Measurements from ENCODE around the gene TRIML1.

Gene TRIML1, protein sequence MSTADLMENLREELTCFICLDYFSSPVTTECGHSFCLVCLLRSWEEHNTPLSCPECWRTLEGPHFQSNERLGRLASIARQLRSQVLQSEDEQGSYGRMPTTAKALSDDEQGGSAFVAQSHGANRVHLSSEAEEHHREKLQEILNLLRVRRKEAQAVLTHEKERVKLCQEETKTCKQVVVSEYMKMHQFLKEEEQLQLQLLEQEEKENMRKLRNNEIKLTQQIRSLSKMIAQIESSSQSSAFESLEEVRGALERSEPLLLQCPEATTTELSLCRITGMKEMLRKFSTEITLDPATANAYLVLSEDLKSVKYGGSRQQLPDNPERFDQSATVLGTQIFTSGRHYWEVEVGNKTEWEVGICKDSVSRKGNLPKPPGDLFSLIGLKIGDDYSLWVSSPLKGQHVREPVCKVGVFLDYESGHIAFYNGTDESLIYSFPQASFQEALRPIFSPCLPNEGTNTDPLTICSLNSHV

GRCh38 chr4:188139141-188139540, at the start of gene TRIML1:
Gene TRIML1, plus strand, starts transcription at chr4:188139441. Its CDS starts 118 bp downstream, at chr4:188139559.
- no peaks in the 10 kb centered on the region for H3K79me2 ChIP-seq (ENCODE audit: insufficient read depth, low read depth)
- H3K27ac ChIP-seq = no peak within 1 kb of the TSS
- H3K27me3 ChIP-seq (ENCODE audit: insufficient read depth, low read depth) = no peaks in the 10 kb centered on the region
- H3K4me1 ChIP-seq (ENCODE audit: low read depth, poor library complexity, severe bottlenecking) = no peaks in the 10 kb centered on the region
- H3K9ac ChIP-seq = no peak within 1 kb of the TSS
- no peak within 1 kb of the TSS for H3K4me3 ChIP-seq (IDR thresholded peaks at IDR 0.05; ENCODE audit: insufficient read depth, low read depth, low read length)
- H3K36me3 ChIP-seq (ENCODE audit: insufficient read depth) = no peaks in the 10 kb centered on the region
- TF ChIP-seq, protein P1, sequence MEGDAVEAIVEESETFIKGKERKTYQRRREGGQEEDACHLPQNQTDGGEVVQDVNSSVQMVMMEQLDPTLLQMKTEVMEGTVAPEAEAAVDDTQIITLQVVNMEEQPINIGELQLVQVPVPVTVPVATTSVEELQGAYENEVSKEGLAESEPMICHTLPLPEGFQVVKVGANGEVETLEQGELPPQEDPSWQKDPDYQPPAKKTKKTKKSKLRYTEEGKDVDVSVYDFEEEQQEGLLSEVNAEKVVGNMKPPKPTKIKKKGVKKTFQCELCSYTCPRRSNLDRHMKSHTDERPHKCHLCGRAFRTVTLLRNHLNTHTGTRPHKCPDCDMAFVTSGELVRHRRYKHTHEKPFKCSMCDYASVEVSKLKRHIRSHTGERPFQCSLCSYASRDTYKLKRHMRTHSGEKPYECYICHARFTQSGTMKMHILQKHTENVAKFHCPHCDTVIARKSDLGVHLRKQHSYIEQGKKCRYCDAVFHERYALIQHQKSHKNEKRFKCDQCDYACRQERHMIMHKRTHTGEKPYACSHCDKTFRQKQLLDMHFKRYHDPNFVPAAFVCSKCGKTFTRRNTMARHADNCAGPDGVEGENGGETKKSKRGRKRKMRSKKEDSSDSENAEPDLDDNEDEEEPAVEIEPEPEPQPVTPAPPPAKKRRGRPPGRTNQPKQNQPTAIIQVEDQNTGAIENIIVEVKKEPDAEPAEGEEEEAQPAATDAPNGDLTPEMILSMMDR (conservative IDR thresholded peaks at IDR 0.05; ENCODE audit: low read depth, low read length) = no peak
- H4K20me1 ChIP-seq (ENCODE audit: insufficient read depth) = no peaks in the 10 kb centered on the region
- no peak within 1 kb of the TSS for H3K4me2 ChIP-seq
- H2AFZ ChIP-seq (ENCODE audit: low read depth) = no peak within 1 kb of the TSS

DNA sequence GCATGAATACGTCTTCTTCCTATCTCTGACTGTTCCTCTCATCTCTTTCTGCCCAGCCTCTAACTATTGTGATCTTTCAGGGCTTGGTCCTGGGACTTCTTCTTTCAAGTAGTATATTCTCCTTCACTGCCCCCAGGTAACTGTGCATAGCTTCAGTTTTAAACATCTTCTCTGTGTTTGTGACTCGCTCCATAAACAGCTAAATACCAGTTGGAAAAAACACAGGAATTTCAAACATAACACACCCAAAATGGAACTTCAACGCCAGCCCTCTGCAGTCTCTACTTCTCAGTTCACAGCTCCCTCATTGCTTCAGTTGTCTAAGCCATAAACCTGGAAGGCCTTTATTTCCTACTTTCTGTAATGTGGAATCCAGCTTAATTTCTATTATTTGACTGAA, 46.4 kb upstream of the TRIML1 start:
- Histone ChIP-seq H3K4me1 (ENCODE audit: low read depth, poor library complexity, severe bottlenecking) (no peaks in the 10 kb centered on the region), H3K4me2 (no peak overlapping the region)

GRCh38 chr4:188106454-188106853, 32.8 kb upstream of the TRIML1 start:
- H3K27ac ChIP-seq = no peak overlapping the region
- H3K4me1 ChIP-seq (ENCODE audit: low read depth, poor library complexity, severe bottlenecking) = no peaks in the 10 kb centered on the region
- no peaks in the 10 kb centered on the region for H3K27me3 ChIP-seq (ENCODE audit: insufficient read depth, low read depth)
- H3K36me3 ChIP-seq (ENCODE audit: insufficient read depth) = no peaks in the 10 kb centered on the region
- no peaks in the 10 kb centered on the region for H4K20me1 ChIP-seq (ENCODE audit: insufficient read depth)
- H3K9ac ChIP-seq = no peak overlapping the region
- TF ChIP-seq, protein P1 (conservative IDR thresholded peaks at IDR 0.05; ENCODE audit: low read depth, low read length) = no peak
- no peak overlapping the region for H3K4me3 ChIP-seq (IDR thresholded peaks at IDR 0.05; ENCODE audit: insufficient read depth, low read depth, low read length)
- H2AFZ ChIP-seq (ENCODE audit: low read depth) = no peak overlapping the region
- no peaks in the 10 kb centered on the region for H3K79me2 ChIP-seq (ENCODE audit: insufficient read depth, low read depth)
- no peak overlapping the region for H3K4me2 ChIP-seq

More for the DNA sequence above, 46.4 kb upstream of the TRIML1 start:
- Histone ChIP-seq H2AFZ (ENCODE audit: low read depth) (no peak overlapping the region), H4K20me1 (ENCODE audit: insufficient read depth) (no peaks in the 10 kb centered on the region), H3K27me3 (ENCODE audit: insufficient read depth, low read depth) (no peaks in the 10 kb centered on the region), H3K4me3 (IDR thresholded peaks at IDR 0.05; ENCODE audit: insufficient read depth, low read depth, low read length) (no peak overlapping the region), H3K9ac (no peak overlapping the region), H3K36me3 (ENCODE audit: insufficient read depth) (no peaks in the 10 kb centered on the region), H3K27ac (no peak overlapping the region), H3K79me2 (ENCODE audit: insufficient read depth, low read depth) (no peaks in the 10 kb centered on the region)
- TF ChIP-seq, protein P1 (conservative IDR thresholded peaks at IDR 0.05; ENCODE audit: low read depth, low read length) = no peak

GRCh38 chr4:188107931-188108843, 31.1 kb upstream of the TRIML1 start:
- H2AFZ ChIP-seq (ENCODE audit: low read depth) = no peak overlapping the region
- H3K79me2 ChIP-seq (ENCODE audit: insufficient read depth, low read depth) = no peaks in the 10 kb centered on the region
- H3K27ac ChIP-seq = no peak overlapping the region
- H3K9ac ChIP-seq = no peak overlapping the region
- TF ChIP-seq, protein P1 (conservative IDR thresholded peaks at IDR 0.05; ENCODE audit: low read depth, low read length) = no peak
- no peak overlapping the region for H3K4me3 ChIP-seq (IDR thresholded peaks at IDR 0.05; ENCODE audit: insufficient read depth, low read depth, low read length)
- no peaks in the 10 kb centered on the region for H3K27me3 ChIP-seq (ENCODE audit: insufficient read depth, low read depth)
- H3K4me1 ChIP-seq (ENCODE audit: low read depth, poor library complexity, severe bottlenecking) = no peaks in the 10 kb centered on the region
- no peaks in the 10 kb centered on the region for H4K20me1 ChIP-seq (ENCODE audit: insufficient read depth)
- no peaks in the 10 kb centered on the region for H3K36me3 ChIP-seq (ENCODE audit: insufficient read depth)
- H3K4me2 ChIP-seq = no peak overlapping the region

Measured in KMS-11 (cell line).